Epidermal melanocyte (primary cell): ENCODE results near the gene DSTN.

Experiments used
- DNase-seq: peaks from one replicate; pipeline ENCODE4 v3.0.0; 2011; ENCODE audit warnings: low spot score; ENCODE audit not compliant: insufficient read length

The DSTN gene

GRCh38 chr20:17579369-17580039 lies 9.6 kb downstream of the DSTN start:
- no peak for DNase-seq

GRCh38 chr20:17580895-17581294 lies 11.0 kb downstream of the DSTN start:
- DNase-seq = no peak

GRCh38 chr20:17583126-17583525 lies 13.3 kb downstream of the DSTN start:
- DNase-seq = no peak

- DNase-seq = no peak
Observed at GRCh38 chr20:17584689-17585088, 14.8 kb downstream of the DSTN start.

- no peak for DNase-seq
Observed at GRCh38 chr20:17586250-17586649, 16.4 kb downstream of the DSTN start.

- DNase-seq = no peak
Observed at GRCh38 chr20:17587148-17587547, 17.3 kb downstream of the DSTN start.

GRCh38 chr20:17587824-17588223 lies 17.9 kb downstream of the DSTN start:
- no peak for DNase-seq

GRCh38 chr20:17589161-17589834 lies 19.4 kb downstream of the DSTN start:
- no peak for DNase-seq

- no peak for DNase-seq
Observed at GRCh38 chr20:17590245-17590644, 20.4 kb downstream of the DSTN start.

GRCh38 chr20:17593902-17594301 lies 24.0 kb downstream of the DSTN start:
- DNase-seq = no peak

GRCh38 chr20:17594443-17594842 lies 24.6 kb downstream of the DSTN start:
- no peak for DNase-seq

GRCh38 chr20:17595856-17596255 lies 26.0 kb downstream of the DSTN start:
- no peak for DNase-seq

- DNase-seq = no peak
Observed at GRCh38 chr20:17598013-17598550, 28.2 kb downstream of the DSTN start.

GRCh38 chr20:17601957-17602356 lies 32.1 kb downstream of the DSTN start:
- no peak for DNase-seq

GRCh38 chr20:17602493-17602892 lies 32.6 kb downstream of the DSTN start:
- DNase-seq = no peak

GRCh38 chr20:17605131-17605660 lies 35.3 kb downstream of the DSTN start:
- no peak for DNase-seq

GRCh38 chr20:17606001-17606400 lies 36.1 kb downstream of the DSTN start:
- DNase-seq = no peak

GRCh38 chr20:17608701-17609497 lies 39.0 kb downstream of the DSTN start:
- no peak for DNase-seq

GRCh38 chr20:17609811-17610377 lies 40.0 kb downstream of the DSTN start:
- DNase-seq = no peak

GRCh38 chr20:17610566-17611289 lies 40.9 kb downstream of the DSTN start:
- no peak for DNase-seq

GRCh38 chr20:17611290-17611539 lies 41.3 kb downstream of the DSTN start:
- DNase-seq = no peak
